Measurements from ENCODE around the gene RANBP1.
A peak's percentile ranks its signal among the peaks of the same experiment; 100 is the strongest.
"Not testable (repeated sequence)": the region's sequence is repeated elsewhere in the genome, so short reads cannot be mapped to it uniquely, and the experiment has no call there.

The RANBP1 gene

DNA sequence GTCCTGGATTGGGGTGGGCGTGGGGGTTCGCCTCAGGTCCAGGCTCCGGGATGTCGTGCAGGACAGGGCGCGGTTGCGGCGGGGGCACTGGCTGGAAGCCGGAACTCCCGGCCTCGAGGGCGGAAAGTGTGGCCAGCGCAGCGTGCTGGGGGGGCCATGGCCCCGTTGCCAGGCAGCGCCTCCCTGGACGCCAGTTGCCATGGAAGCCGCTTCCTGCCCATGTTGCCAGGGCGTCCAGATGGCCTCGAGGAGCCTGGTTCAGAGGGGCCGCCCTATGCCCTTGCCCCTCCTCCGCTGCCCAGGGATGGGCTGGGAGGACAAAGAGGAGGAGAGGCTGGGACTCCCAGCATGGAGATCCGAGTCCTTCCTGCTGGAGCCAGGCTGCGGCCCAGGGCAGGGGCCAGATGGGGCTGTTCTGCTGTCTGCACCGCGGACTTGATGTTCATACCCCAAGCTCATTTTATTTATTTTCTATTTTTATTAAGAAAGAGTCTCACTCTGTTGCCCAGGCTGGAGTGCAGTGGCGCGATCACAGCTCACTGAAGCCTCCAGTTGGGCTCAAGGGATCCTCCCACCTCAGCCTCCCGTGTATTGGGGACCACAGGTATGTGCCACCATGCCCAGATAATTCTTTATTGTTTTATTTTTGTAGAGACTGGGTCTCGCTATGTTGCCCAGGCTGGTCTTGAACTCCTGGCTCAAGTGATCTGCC lies 39.6 kb downstream of the RANBP1 start:
- no peak for DNase-seq

GRCh38 chr22:20156042-20156389 lies 40.1 kb downstream of the RANBP1 start:
- no peak for DNase-seq

DNA sequence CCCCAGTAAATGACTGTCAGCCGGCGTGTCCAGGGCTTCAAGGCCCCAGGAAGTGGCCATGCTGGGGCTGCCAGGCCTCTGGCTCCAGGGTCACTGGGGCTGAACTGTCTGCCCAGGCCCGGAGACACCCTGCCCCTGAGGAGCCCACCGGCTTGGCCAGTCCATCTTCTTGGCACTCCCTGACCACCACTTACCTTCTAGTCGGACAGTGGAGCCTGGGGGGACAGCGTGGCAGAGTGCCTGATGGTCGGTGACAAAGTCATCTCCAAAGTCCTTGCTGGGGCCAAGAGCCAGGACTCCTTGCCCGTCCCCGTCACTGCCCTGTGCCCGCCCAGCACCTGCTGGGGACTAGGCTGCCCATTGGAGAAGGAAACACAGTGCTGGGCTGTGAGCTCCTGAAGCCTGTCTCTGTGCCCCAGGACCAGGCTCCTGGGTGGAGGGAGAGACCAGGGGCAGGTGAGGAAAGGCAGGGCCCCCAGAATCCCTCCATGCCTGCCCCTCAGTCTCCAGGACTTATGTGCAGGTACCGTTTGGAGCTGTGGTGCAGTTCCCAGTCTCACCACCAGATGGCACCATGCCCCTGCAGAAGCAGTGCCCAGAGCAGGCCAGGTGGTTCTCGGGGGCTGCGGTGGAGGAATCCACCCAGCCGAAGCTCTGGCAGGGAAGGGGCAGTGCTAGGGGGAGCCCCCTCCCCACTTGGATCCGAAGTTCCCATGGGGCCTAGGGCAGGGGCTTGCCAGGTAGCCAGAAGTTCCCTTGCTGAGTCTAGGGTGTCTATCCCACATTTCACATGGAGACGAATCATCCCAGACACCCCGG lies 40.9 kb downstream of the RANBP1 start:
- peak; percentile 59 for DNase-seq

- no peak for DNase-seq
Measured at GRCh38 chr22:20157430-20158183, 41.7 kb downstream of the RANBP1 start.

DNA sequence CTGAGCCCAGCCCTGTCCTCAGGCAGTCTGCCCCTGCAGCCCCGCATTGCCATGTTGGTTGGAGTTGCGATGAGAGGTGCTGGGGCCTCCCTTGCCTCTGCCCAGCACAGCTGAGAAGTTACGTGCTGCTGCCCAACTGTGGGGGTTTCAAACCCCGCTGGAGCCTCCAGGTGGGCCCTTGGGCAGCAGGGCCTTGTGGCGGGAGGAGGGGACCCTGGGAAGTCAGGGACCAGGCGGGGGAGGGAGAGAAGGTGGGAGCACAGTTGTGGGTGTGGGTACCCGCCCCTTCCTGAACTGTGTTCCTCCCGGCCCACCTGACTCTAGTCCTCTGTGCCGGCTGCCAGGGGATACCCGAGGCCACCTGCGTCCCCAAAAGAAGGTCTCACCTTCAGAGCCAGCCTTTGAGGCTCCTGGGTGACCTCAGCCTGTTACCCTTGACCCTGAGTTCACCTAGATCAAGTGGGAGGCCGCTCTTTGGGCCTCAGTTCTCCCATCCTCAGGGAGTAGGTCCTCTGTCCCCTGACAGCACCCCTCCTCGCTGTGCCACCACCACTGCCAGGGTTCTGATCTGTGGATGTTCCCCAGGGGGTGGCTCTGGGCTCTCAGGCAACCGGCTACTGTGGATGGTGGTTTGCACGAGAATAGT lies 42.6 kb downstream of the RANBP1 start:
- no peak for DNase-seq

- no peak for DNase-seq
Measured at GRCh38 chr22:20159076-20159475, 43.2 kb downstream of the RANBP1 start.

DNA sequence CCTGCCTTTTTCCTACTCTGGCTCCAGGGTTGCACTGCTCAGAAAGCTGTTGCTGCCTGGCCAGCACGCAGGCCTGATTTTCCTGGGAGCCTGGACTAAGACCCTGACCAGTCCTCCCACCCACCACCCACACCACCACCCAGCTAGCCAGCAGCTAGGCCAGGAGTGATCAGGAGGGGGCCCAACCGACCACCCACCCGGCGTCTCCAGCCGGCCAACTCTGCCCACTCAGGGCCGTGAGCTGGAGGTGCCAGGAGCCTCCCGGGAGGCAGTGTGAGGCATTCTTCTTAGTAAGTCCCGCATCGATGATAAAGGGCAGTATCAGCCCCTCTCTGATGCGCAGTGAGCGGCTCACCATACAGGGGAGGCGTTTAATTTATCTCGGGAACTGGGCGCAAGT lies 43.6 kb downstream of the RANBP1 start:
- DNase-seq: not testable (repeated sequence)

- no peak for DNase-seq
Measured at GRCh38 chr22:20160041-20160440, 44.1 kb downstream of the RANBP1 start.

GRCh38 chr22:20164863-20165262 lies 49.0 kb downstream of the RANBP1 start:
- no peak for DNase-seq

DNA sequence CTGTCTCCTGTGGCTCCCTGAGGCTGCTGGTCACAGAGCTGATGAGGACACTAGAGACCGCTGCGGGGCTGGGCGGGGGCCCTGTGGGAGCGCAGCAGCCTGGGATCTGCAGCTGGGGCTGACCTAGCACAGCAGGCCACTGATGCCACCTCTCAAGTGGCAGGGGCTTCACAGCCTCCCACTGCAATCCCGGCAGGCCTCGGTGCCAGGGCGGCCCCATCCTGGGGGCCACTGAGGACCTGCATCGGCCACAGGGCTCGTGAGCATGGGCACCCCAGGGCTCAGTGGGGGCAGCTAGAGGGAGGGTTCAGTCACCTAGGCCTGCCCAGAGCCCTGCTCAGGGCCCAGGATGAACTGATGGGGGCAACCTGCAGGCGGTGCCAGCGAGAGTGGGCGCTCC lies 49.5 kb downstream of the RANBP1 start:
- no peak for DNase-seq

- no peak for DNase-seq
Measured at GRCh38 chr22:20165913-20166312, 50.0 kb downstream of the RANBP1 start.

GRCh38 chr22:20166703-20167102 lies 50.8 kb downstream of the RANBP1 start:
- DNase-seq: no peak

GRCh38 chr22:20167643-20168322 lies 51.9 kb downstream of the RANBP1 start:
- DNase-seq: no peak

DNA sequence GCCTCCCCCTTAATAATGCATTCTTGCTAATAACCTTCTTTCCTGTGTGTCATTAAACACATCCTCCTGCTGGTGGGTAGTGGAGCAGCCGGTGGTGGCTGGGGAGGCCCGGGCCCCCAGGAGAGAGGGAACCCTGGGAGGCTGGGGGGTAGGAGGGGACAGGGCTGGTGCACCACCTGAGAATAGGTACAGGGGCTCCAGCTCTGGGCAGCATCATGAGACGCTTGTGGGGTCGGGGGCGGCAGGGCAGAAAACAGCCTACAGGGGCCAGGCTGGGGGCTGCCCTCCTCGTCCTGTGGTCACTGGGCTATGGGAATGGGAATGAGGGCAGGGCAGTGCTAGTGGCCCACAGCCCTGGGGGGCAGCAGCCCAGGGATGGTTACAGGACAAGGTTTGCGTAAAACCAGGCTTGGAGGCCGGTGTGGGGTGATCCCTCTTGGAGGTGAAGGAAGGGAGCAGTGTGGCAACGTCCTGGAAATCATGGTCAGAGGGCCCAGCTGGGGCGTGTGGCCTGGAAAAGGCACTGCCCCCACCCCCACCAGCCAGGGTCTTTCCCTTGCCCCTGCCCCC lies 53.4 kb downstream of the RANBP1 start:
- DNase-seq: no peak

DNA sequence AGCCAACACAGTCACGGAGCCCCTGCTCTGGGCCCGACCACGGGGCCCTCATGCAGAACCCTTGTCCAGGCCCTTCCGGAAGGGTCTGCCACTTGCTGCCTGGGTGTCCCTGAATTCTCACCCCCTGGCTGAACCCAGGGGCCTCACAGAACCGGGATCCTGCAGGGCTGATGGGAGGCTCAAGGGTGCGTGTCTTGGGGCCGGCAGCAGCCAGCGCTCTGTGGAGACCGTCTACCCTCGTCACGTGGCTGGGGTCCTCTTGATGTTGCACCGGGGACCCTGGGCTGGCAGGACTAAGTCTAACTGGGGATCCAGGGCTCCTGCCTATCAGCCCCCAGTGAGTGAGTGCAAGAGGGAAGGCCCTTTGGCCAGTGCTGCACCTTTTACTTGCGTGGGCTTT lies 54.3 kb downstream of the RANBP1 start:
- DNase-seq: no peak

- no peak for DNase-seq
Measured at GRCh38 chr22:20171288-20172140, 55.6 kb downstream of the RANBP1 start.

DNA sequence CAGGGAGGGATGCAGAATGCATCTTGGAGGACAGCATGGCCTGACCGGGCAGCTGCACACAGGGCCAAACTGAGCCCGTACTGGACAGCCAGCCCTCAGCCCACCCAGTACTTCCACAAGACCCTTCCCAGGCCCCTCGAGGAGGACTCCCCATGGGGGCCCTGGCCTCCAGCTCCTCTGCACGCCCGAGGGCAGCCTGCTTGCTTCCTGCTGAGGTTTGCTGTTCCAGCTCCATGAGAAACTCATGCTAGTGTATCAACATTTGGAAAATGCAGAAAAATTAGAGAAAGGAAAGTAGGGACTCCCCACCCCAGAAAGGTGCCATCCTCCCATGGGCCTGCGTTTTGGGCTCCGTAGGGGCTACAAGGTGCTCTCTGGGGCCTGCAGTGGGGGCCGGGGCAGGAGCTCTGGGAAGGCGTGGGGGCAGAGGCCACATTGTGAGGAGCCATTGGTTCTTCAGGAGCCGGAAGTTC lies 56.3 kb downstream of the RANBP1 start:
- DNase-seq: no peak

GRCh38 chr22:20173246-20173645 lies 57.3 kb downstream of the RANBP1 start:
- no peak for DNase-seq

- no peak for DNase-seq
Measured at GRCh38 chr22:20173772-20174171, 57.9 kb downstream of the RANBP1 start.

GRCh38 chr22:20174785-20175596 lies 59.1 kb downstream of the RANBP1 start:
- DNase-seq: no peak

- DNase-seq: no peak
Measured at GRCh38 chr22:20175597-20175900, 59.6 kb downstream of the RANBP1 start.
